IMR-90 (cell line): ENCODE results near the gene HHLA2. TPM values are rescaled to one million over a fixed set of nuclear protein-coding genes. Genes with fewer than 3 reads are reported as not detected.
"Not testable (repeated sequence)": the region's sequence is repeated elsewhere in the genome, so short reads cannot be mapped to it uniquely, and the experiment has no call there.

Experiments
- ATAC-seq: fragments of 200-7000 bp; cut with Tn5 transposase; 2 replicates; pipeline ENCODE4 v1.9.1; 2020; ENCODE audit warnings: low read depth, mild to moderate bottlenecking, moderate library complexity
- BruUV-seq: library from RNA; stranded (reverse); fragments of 400-500 nt; replicated peaks from 2 replicates; lab custom pipeline; 2021; lab: Mats Ljungman, UMichigan
- CTCF ChIA-PET: fragments of 300-600 bp; formaldehyde crosslinking; extraction: SDS; loops from one replicate; lab custom pipeline; 2021; ENCODE audit warnings: antibody characterized with exemption; lab: Yijun Ruan, JAX
- POLR2A ChIA-PET: fragments of 300-600 bp; sonication (Branson Sonifier 250); formaldehyde crosslinking; loops from one replicate; lab custom pipeline; 2022; ENCODE audit warnings: antibody characterized with exemption; ENCODE audit not compliant: unreplicated experiment; lab: Charles Lee
- DNase-seq: peaks from one replicate; pipeline ENCODE4 v3.0.0; 2013
- H2AFZ ChIP-seq: replicated peaks from 2 replicates; pipeline ENCODE3; 2013; ENCODE audit warnings: low read length, mild to moderate bottlenecking; ENCODE audit not compliant: poor library complexity
- H2AK5ac ChIP-seq: 2 replicates; pipeline ENCODE4 v1.6.1; 2013; ENCODE audit warnings: low read depth, low read length, inconsistent platforms
- H2AK9ac ChIP-seq: replicated peaks from 2 replicates; pipeline ENCODE3; 2013; ENCODE audit warnings: mild to moderate bottlenecking, low read depth, low read length, moderate library complexity; ENCODE audit not compliant: poor library complexity
- H2BK120ac ChIP-seq: 2 replicates; pipeline ENCODE4 v1.6.1; 2013; ENCODE audit warnings: low read depth, low read length, inconsistent platforms
- H2BK15ac ChIP-seq: 3 replicates; pipeline ENCODE4 v1.6.1; 2013; ENCODE audit warnings: low read depth, low read length, inconsistent platforms
- H2BK20ac ChIP-seq: 2 replicates; pipeline ENCODE4 v1.6.1; 2013; ENCODE audit warnings: low read depth, mild to moderate bottlenecking, inconsistent platforms, low read length, moderate library complexity
- H2BK5ac ChIP-seq: 2 replicates; pipeline ENCODE4 v1.6.1; 2013; ENCODE audit warnings: mild to moderate bottlenecking, low read depth, low read length, inconsistent platforms; ENCODE audit not compliant: poor library complexity, severe bottlenecking
- H3K14ac ChIP-seq: replicated peaks from 2 replicates; pipeline ENCODE4 v1.6.1; 2013; ENCODE audit warnings: low read depth, low read length, inconsistent platforms
- H3K18ac ChIP-seq: 2 replicates; pipeline ENCODE4 v1.6.1; 2013; ENCODE audit warnings: low read depth, low read length, control low read depth
- H3K23ac ChIP-seq: 2 replicates; pipeline ENCODE4 v1.6.1; 2013; ENCODE audit warnings: low read depth, low read length, inconsistent platforms
- H3K27ac ChIP-seq: 2 replicates; pipeline ENCODE4 v1.5.1; 2013; ENCODE audit warnings: mild to moderate bottlenecking, control low read depth, low read length; ENCODE audit not compliant: insufficient read depth
- H3K27me3 ChIP-seq: 2 replicates; pipeline ENCODE4 v1.6.1; 2013; ENCODE audit warnings: low read length; ENCODE audit not compliant: control insufficient read depth, insufficient read depth
- H3K36me3 ChIP-seq: 2 replicates; pipeline ENCODE4 v1.6.1; 2013; ENCODE audit warnings: low read length, mixed read lengths; ENCODE audit not compliant: control insufficient read depth, insufficient read depth
- H3K4ac ChIP-seq: 2 replicates; pipeline ENCODE4 v1.6.1; 2013; ENCODE audit warnings: low read depth, low read length, inconsistent platforms
- H3K4me1 ChIP-seq: 2 replicates; pipeline ENCODE4 v1.6.1; 2013; ENCODE audit warnings: low read length, mixed read lengths; ENCODE audit not compliant: control insufficient read depth, insufficient read depth
- H3K4me2 ChIP-seq: 2 replicates; pipeline ENCODE4 v1.6.1; 2013; ENCODE audit warnings: low read depth, mild to moderate bottlenecking, control low read depth, low read length, moderate library complexity
- H3K4me3 ChIP-seq: 2 replicates; pipeline ENCODE4 v1.5.1; 2013; ENCODE audit warnings: low read depth, mild to moderate bottlenecking, control low read depth, low read length, moderate library complexity; ENCODE audit not compliant: insufficient read depth
- H3K56ac ChIP-seq: 2 replicates; pipeline ENCODE4 v1.6.1; 2013; ENCODE audit warnings: low read length, inconsistent platforms; ENCODE audit not compliant: insufficient read depth; ENCODE audit errors: extremely low read depth
- H3K79me1 ChIP-seq, 2 experiments: 2 replicates each; pipeline ENCODE4 v1.6.1; 2013; ENCODE audit warnings: low read length in 2 of 2, inconsistent platforms in 1 of 2, low read depth in 1 of 2
- H3K9ac ChIP-seq: 2 replicates; pipeline ENCODE4 v1.6.1; 2013; ENCODE audit warnings: low read depth, low read length, control low read depth
- H3K9me1 ChIP-seq: 2 replicates; pipeline ENCODE4 v1.6.1; 2013; ENCODE audit warnings: low read length, inconsistent platforms; ENCODE audit not compliant: insufficient read depth
- H3K9me3 ChIP-seq: 2 replicates; pipeline ENCODE4 v1.6.1; 2013; ENCODE audit warnings: low read length; ENCODE audit not compliant: control insufficient read depth, insufficient read depth
- H4K20me1 ChIP-seq: 2 replicates; pipeline ENCODE4 v1.6.1; 2013; ENCODE audit warnings: low read length, inconsistent platforms; ENCODE audit not compliant: insufficient read depth
- H4K5ac ChIP-seq: 2 replicates; pipeline ENCODE4 v1.6.1; 2013; ENCODE audit warnings: mild to moderate bottlenecking, low read depth, low read length, control low read depth
- H4K8ac ChIP-seq, 2 experiments: 2 replicates each; pipeline ENCODE4 v1.6.1; 2013; ENCODE audit warnings: low read depth in 2 of 2, low read length in 2 of 2, control low read depth in 1 of 2, inconsistent platforms in 1 of 2
- H4K91ac ChIP-seq: 2 replicates; pipeline ENCODE4 v1.6.1; 2013; ENCODE audit warnings: low read depth, low read length, inconsistent platforms; ENCODE audit not compliant: insufficient read depth
- BHLHE40 ChIP-seq: fragments of 150-350 bp; IDR thresholded peaks from 2 replicates; pipeline ENCODE4 v1.6.1; 2016; ENCODE audit warnings: mild to moderate bottlenecking, low read depth, low read length
- MAFK ChIP-seq: IDR thresholded peaks from 2 replicates; pipeline ENCODE4 v1.6.1; 2012; ENCODE audit warnings: low read depth, low read length, improper control_type of control experiment
- MAZ ChIP-seq: IDR thresholded peaks from 2 replicates; pipeline ENCODE4 v1.6.1; 2012; ENCODE audit warnings: low read depth, mild to moderate bottlenecking, low read length, improper control_type of control experiment, moderate library complexity, borderline replicate concordance
- POLR2A ChIP-seq: IDR thresholded peaks from 2 replicates; pipeline ENCODE4 v1.6.1; 2012; ENCODE audit warnings: mild to moderate bottlenecking, low read depth, low read length
- RAD21 ChIP-seq: IDR thresholded peaks from 2 replicates; pipeline ENCODE4 v1.6.1; 2012; ENCODE audit warnings: low read length, improper control_type of control experiment
- RCOR1 ChIP-seq: IDR thresholded peaks from 2 replicates; pipeline ENCODE4 v1.6.1; 2012; ENCODE audit warnings: mild to moderate bottlenecking, low read length, improper control_type of control experiment; ENCODE audit not compliant: insufficient replicate concordance
- WGBS, 2 experiments: methylation state at CpG; one replicate each; pipeline versions ENCODE4 v1.1.5 to v1.1.7; 2013; ENCODE audit warnings: missing lambda C conversion rate in 2 of 2; ENCODE audit not compliant: insufficient read length in 1 of 2; ENCODE audit errors: extremely low coverage in 2 of 2; 5-methylcytosine and 5-hydroxymethylcytosine counted together
- dilution Hi-C: fragments of 300-500 bp; cut with HindIII; formaldehyde crosslinking; loops from one replicate; pipeline ENCODE4 v1.14.3; 2018; ENCODE audit warnings: low sequenced_read_pairs; ENCODE audit not compliant: unreplicated experiment
- in situ Hi-C: fragments of 300-500 bp; cut with MboI; formaldehyde crosslinking; loops from 3 replicates; pipeline ENCODE4 v1.14.3; 2019; ENCODE audit warnings: low sequenced_read_pairs, inconsistent platforms, mixed read lengths
- intact Hi-C: fragments of 100-400 bp; cut with micrococcal nuclease; formaldehyde crosslinking; loops from 2 replicates; pipeline ENCODE4 v1.10.0; 2022
- polyA plus RNA-seq, 3 experiments: library from polyadenylated mRNA; depleted of rRNA; stranded (reverse); fragments of >200 nt; gene quantifications; 2 replicates each; pipeline ENCODE4 v1.2.3, GENCODE V29; 2012; ENCODE audit warnings: low replicate concordance in 1 of 3
- total RNA-seq: library from RNA; depleted of rRNA; stranded (reverse); fragments of >200 nt; gene quantifications from 2 replicates; pipeline ENCODE4 v1.2.3, GENCODE V29; 2012
- TF ChIP-seq, protein P1 (sequence below): fragments of 150-350 bp; IDR thresholded peaks from 2 replicates; pipeline ENCODE4 v1.6.1; 2017; ENCODE audit warnings: mild to moderate bottlenecking, antibody characterized with exemption, low read length, low read depth

The HHLA2 gene
- total and polyA plus RNA-seq, 2 of the 4 experiments (the other 2 are of a cell fraction), result not detected

DNA sequence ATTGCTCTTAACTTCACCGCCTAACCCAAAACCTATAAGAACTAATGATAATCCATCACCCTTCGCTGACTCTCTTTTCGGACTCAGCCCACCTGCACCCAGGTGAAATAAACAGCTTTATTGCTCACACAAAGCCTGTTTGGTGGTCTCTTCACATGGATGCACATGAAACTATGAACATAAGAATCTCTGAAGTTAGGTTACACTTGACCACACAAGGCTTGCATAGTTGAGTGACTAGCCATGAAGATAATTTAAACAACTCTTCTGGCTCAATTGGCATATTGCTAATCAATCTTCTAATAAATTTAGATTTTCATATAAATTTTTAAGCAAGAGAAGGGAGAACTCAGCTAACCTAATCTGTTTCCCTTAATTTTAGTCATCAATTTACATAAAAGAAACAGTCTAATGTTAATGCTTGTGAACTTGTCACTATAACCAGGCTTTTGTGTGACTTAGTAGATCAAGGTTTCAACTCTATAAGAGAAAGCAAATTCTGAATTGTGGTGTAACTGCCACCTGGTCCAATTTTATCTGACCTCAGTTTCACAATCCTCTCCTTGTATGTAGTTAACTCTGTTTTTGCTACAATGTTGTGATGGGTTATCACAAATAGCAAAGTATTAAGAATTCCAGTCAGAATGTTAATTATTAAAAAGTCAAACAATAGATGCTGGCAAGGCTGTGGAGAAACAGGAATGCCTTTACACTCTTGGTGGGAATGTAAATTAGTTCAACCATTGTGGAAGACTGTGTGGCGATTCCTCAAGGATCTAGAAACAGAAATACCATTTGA lies 82.0 kb downstream of the HHLA2 start:
- Histone ChIP-seq H4K91ac (no peak overlapping the region), H2AK9ac (no peak overlapping the region), H4K5ac (no peak overlapping the region), H3K4ac (no peak overlapping the region), H2BK20ac (no peak overlapping the region), H3K27ac (no peak overlapping the region), H4K8ac (no peak overlapping the region), H2AFZ (no peak overlapping the region), H3K18ac (no peak overlapping the region), H3K27me3 (no peaks in the 10 kb centered on the region), H3K9me1 (no peaks in the 10 kb centered on the region), H3K23ac (no peak overlapping the region), H3K9ac (no peak overlapping the region), H2BK5ac (no peak overlapping the region), H3K79me1 (no peaks in the 10 kb centered on the region), H3K36me3 (no peaks in the 10 kb centered on the region), H2BK120ac (no peak overlapping the region), H4K20me1 (no peaks in the 10 kb centered on the region), H2AK5ac (no peak overlapping the region), H2BK15ac (no peak overlapping the region), H3K4me2 (no peak overlapping the region), H3K14ac (no peak overlapping the region), H3K9me3 (no peaks in the 10 kb centered on the region), H3K56ac (no peak overlapping the region), H3K4me1 (no peaks in the 10 kb centered on the region), H3K4me3 (no peak overlapping the region)
- intact Hi-C loops, result no loop called here
- no peak for DNase-seq
- no CpG with 5 or more reads among the region's 4 CpGs for WGBS, 2 experiments
- dilution Hi-C loops, result no loop called here
- ChIA-PET CTCF (no interaction called here), POLR2A (no interaction called here)
- in situ Hi-C loops, result no loop called here
- ATAC-seq, result no peak
- TF ChIP-seq, protein P1, sequence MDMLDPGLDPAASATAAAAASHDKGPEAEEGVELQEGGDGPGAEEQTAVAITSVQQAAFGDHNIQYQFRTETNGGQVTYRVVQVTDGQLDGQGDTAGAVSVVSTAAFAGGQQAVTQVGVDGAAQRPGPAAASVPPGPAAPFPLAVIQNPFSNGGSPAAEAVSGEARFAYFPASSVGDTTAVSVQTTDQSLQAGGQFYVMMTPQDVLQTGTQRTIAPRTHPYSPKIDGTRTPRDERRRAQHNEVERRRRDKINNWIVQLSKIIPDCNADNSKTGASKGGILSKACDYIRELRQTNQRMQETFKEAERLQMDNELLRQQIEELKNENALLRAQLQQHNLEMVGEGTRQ, result no peak
- TF ChIP-seq MAZ (no peak), BHLHE40 (no peak), POLR2A (no peak), MAFK (no peak), RCOR1 (no peak), RAD21 (no peak)
- BruUV-seq, result no TSS peak

GRCh38 chr3:108378952-108379342 lies 82.6 kb downstream of the HHLA2 start:
- H3K56ac ChIP-seq, ATAC-seq, H3K4ac ChIP-seq, H3K23ac ChIP-seq, H4K8ac ChIP-seq, POLR2A ChIA-PET, H2BK20ac ChIP-seq, H2AK5ac ChIP-seq, H3K4me1 ChIP-seq, H3K27ac ChIP-seq, H3K18ac ChIP-seq, H2BK15ac ChIP-seq, CTCF ChIA-PET, H3K4me2 ChIP-seq, DNase-seq, H3K9me3 ChIP-seq, H3K4me3 ChIP-seq, H2AK9ac ChIP-seq, H3K27me3 ChIP-seq, H2AFZ ChIP-seq, dilution Hi-C loops, H3K9ac ChIP-seq, H3K79me1 ChIP-seq, H4K20me1 ChIP-seq, H4K5ac ChIP-seq, H3K14ac ChIP-seq, BruUV-seq, H2BK5ac ChIP-seq, H4K91ac ChIP-seq, H3K36me3 ChIP-seq, in situ Hi-C loops, H3K9me1 ChIP-seq, H2BK120ac ChIP-seq, intact Hi-C loops: not testable (repeated sequence)
- no CpG with 5 or more reads among the region's 2 CpGs for WGBS, 2 experiments
